Adrenal gland (tissue), 5 donors: Measurements from ENCODE around the gene UPK3B.
"Not testable (repeated sequence)": the region's sequence is repeated elsewhere in the genome, so short reads cannot be mapped to it uniquely, and the experiment has no call there.

Experiments
- CTCF ChIP-seq, 6 experiments: fragments of 450-650 bp in 4 of 6; fragments of 200-600 bp in 2 of 6; sonication (generic) in 1 of 6; IDR thresholded peaks; 1 replicate in 5 of 6; 2 replicates in 1 of 6; pipeline versions ENCODE4 v1.5.1 to v1.8.0; 2016 to 2021; ENCODE audit warnings: antibody characterized with exemption in 6 of 6, mild to moderate bottlenecking in 2 of 6, moderate library complexity in 1 of 6
- POLR2A ChIP-seq, 2 donors: fragments of 450-650 bp; IDR thresholded peaks; one replicate each; pipeline ENCODE4 v1.6.1; 2017; ENCODE audit warnings: antibody characterized with exemption in 2 of 2, mild to moderate bottlenecking in 2 of 2, moderate library complexity in 1 of 2
- donor health status: DM: no; HTN: no; CAD: no.

GRCh38 chr7:76471556-76472221 is 38.7 kb upstream of the UPK3B start:
- TF ChIP-seq POLR2A, CTCF (IDR thresholded peaks at IDR 0.05): not testable (repeated sequence)
